NT2/D1 (cell line): ENCODE results near the gene NOL12.

Experiments used
- DNase-seq: peaks from one replicate; pipeline ENCODE4 v3.0.0-alpha.2; 2011; ENCODE audit warnings: low read depth, low spot score
- H3K27me3 ChIP-seq: 2 replicates; pipeline ENCODE4 v1.6.0; 2011; ENCODE audit warnings: mild to moderate bottlenecking; ENCODE audit not compliant: insufficient read length, insufficient read depth
- H3K36me3 ChIP-seq: 2 replicates; pipeline ENCODE4 v1.6.1; 2011; ENCODE audit warnings: mild to moderate bottlenecking, low read length, mixed read lengths; ENCODE audit not compliant: insufficient read depth, insufficient read length
- H3K4me1 ChIP-seq: 2 replicates; pipeline ENCODE4 v1.5.1; 2011; ENCODE audit not compliant: insufficient read depth, insufficient read length
- H3K4me3 ChIP-seq: 2 replicates; pipeline ENCODE4 v1.5.1; 2011; ENCODE audit warnings: low read depth; ENCODE audit not compliant: insufficient read length
- H3K9ac ChIP-seq: 2 replicates; pipeline ENCODE4 v1.6.0; 2011; ENCODE audit warnings: low read depth; ENCODE audit not compliant: insufficient read length
- H3K9me3 ChIP-seq: 2 replicates; pipeline ENCODE4 v1.5.1; 2011; ENCODE audit warnings: mild to moderate bottlenecking, low read length; ENCODE audit not compliant: insufficient read depth
- SUZ12 ChIP-seq: IDR thresholded peaks from 2 replicates; pipeline ENCODE4 v1.6.1; 2011; ENCODE audit not compliant: insufficient read length, insufficient read depth; ENCODE audit errors: extremely low read depth
- YY1 ChIP-seq: IDR thresholded peaks from 2 replicates; pipeline ENCODE4 v1.6.1; 2011; ENCODE audit not compliant: insufficient read length, insufficient read depth
- ZNF274 ChIP-seq: IDR thresholded peaks from 2 replicates; pipeline ENCODE4 v1.6.1; 2011; ENCODE audit warnings: mild to moderate bottlenecking, low read depth, low read length

The NOL12 gene

GRCh38 chr22:37725551-37726240 lies 39.6 kb downstream of the NOL12 start:
- peaks cover 2% of the 10 kb centered on the region for H3K4me1 ChIP-seq
- H3K4me3 ChIP-seq: no peak overlapping the region
- H3K9me3 ChIP-seq: no peaks in the 10 kb centered on the region
- H3K9ac ChIP-seq: no peak overlapping the region
- H3K27me3 ChIP-seq: no peaks in the 10 kb centered on the region
- no peak for DNase-seq
- H3K36me3 ChIP-seq: peaks cover 19% of the 10 kb centered on the region
- TF ChIP-seq SUZ12 (no peak), ZNF274 (no peak), YY1 (no peak)

GRCh38 chr22:37726241-37726887 lies 40.2 kb downstream of the NOL12 start:
- DNase-seq: no peak

GRCh38 chr22:37728620-37729019 lies 42.5 kb downstream of the NOL12 start:
- no peaks in the 10 kb centered on the region for H3K27me3 ChIP-seq
- H3K4me1 ChIP-seq: peaks cover 2% of the 10 kb centered on the region
- no peaks in the 10 kb centered on the region for H3K9me3 ChIP-seq
- no peak overlapping the region for H3K4me3 ChIP-seq
- H3K36me3 ChIP-seq: peaks cover 13% of the 10 kb centered on the region
- no peak for DNase-seq
- H3K9ac ChIP-seq: no peak overlapping the region
- TF ChIP-seq SUZ12 (no peak), YY1 (no peak), ZNF274 (no peak)

More at GRCh38 chr22:37726241-37726887, 40.2 kb downstream of the NOL12 start:
- no peak for TF ChIP-seq ZNF274
- TF ChIP-seq YY1: no peak
- TF ChIP-seq SUZ12: no peak
- no peaks in the 10 kb centered on the region for H3K9me3 ChIP-seq
- H3K4me1 ChIP-seq: peaks cover 2% of the 10 kb centered on the region
- H3K36me3 ChIP-seq: peaks cover 19% of the 10 kb centered on the region
- no peak overlapping the region for H3K4me3 ChIP-seq
- H3K27me3 ChIP-seq: no peaks in the 10 kb centered on the region
- no peak overlapping the region for H3K9ac ChIP-seq

GRCh38 chr22:37731804-37732471 lies 45.8 kb downstream of the NOL12 start:
- Histone ChIP-seq H3K4me3 (no peak overlapping the region), H3K36me3 (peaks cover 4% of the 10 kb centered on the region), H3K4me1 (peaks cover 6% of the 10 kb centered on the region), H3K9me3 (no peaks in the 10 kb centered on the region), H3K27me3 (peaks cover 12% of the 10 kb centered on the region), H3K9ac (no peak overlapping the region)
- DNase-seq: no peak
- TF ChIP-seq SUZ12: no peak
- TF ChIP-seq YY1: no peak
- TF ChIP-seq ZNF274: no peak

GRCh38 chr22:37732699-37733607 lies 46.8 kb downstream of the NOL12 start:
- Histone ChIP-seq H3K27me3 (peaks cover 20% of the 10 kb centered on the region), H3K9ac (no peak overlapping the region), H3K4me1 (peaks cover 4% of the 10 kb centered on the region), H3K4me3 (no peak overlapping the region), H3K9me3 (no peaks in the 10 kb centered on the region), H3K36me3 (peaks cover 4% of the 10 kb centered on the region)
- TF ChIP-seq SUZ12: no peak
- TF ChIP-seq YY1: no peak
- TF ChIP-seq ZNF274: no peak
- no peak for DNase-seq

GRCh38 chr22:37733625-37734401 lies 47.7 kb downstream of the NOL12 start:
- no peak overlapping the region for H3K9ac ChIP-seq
- H3K4me1 ChIP-seq: peaks cover 4% of the 10 kb centered on the region
- H3K4me3 ChIP-seq: no peak overlapping the region
- DNase-seq: no peak
- H3K27me3 ChIP-seq: peaks cover 27% of the 10 kb centered on the region
- peaks cover 4% of the 10 kb centered on the region for H3K36me3 ChIP-seq
- no peak for TF ChIP-seq YY1
- no peak for TF ChIP-seq ZNF274
- TF ChIP-seq SUZ12: no peak
- H3K9me3 ChIP-seq: no peaks in the 10 kb centered on the region
